Endothelial cell of umbilical vein (primary cell): ENCODE measurements around the gene RUVBL1. TPM values are rescaled to one million over a fixed set of nuclear protein-coding genes. Genes with fewer than 3 reads are reported as not detected.

ENCODE experiments used
- BruUV-seq: library from RNA; stranded (reverse); fragments of 400-500 nt; replicated peaks from 2 replicates; lab custom pipeline; 2021; lab: Mats Ljungman, UMichigan
- CTCF ChIA-PET: fragments of 300-600, 350-600 bp; sonication (Branson Sonifier 250); formaldehyde crosslinking; loops from one replicate; lab custom pipeline; 2021; ENCODE audit warnings: antibody characterized with exemption, inconsistent platforms; lab: Charles Lee
- POLR2A ChIA-PET: fragments of 300-600, 350-600 bp; sonication (Branson Sonifier 250); formaldehyde crosslinking; loops from one replicate; lab custom pipeline; 2021; ENCODE audit warnings: antibody characterized with exemption, inconsistent platforms; lab: Charles Lee
- DNase-seq: peaks from one replicate; pipeline ENCODE4 v3.0.0-alpha.2; 2011; ENCODE audit warnings: low read depth, low spot score
- FAIRE-seq: peaks from 2 replicates; lab custom pipeline; 2011; peaks lifted over from hg19 to GRCh38; lab: Jason Lieb, UNC
- H2AFZ ChIP-seq: 2 replicates; pipeline ENCODE4 v1.6.0; 2012; ENCODE audit warnings: low read depth, low read length, control low read depth, inconsistent platforms
- H3K27ac ChIP-seq: 2 replicates; pipeline ENCODE4 v1.5.1; 2011; ENCODE audit warnings: low read depth, mild to moderate bottlenecking, control low read depth, low read length, moderate library complexity; ENCODE audit not compliant: insufficient read depth
- H3K27me3 ChIP-seq, 2 experiments: 2 replicates each; pipeline versions ENCODE4 v1.6.0 to v1.6.1; 2011; ENCODE audit warnings: low read length in 2 of 2, mixed read lengths in 1 of 2; ENCODE audit not compliant: control insufficient read depth in 2 of 2, insufficient read depth in 2 of 2
- H3K36me3 ChIP-seq, 2 experiments: 2 replicates in 1 of 2; 3 replicates in 1 of 2; pipeline ENCODE4 v1.5.1; 2011; ENCODE audit warnings: low read length in 2 of 2, mild to moderate bottlenecking in 1 of 2, moderate library complexity in 1 of 2; ENCODE audit not compliant: control insufficient read depth in 2 of 2, insufficient read depth in 2 of 2; ENCODE audit errors: extremely low read depth in 1 of 2
- H3K4me1 ChIP-seq: 3 replicates; pipeline ENCODE4 v1.5.1; 2011; ENCODE audit warnings: mild to moderate bottlenecking, low read length; ENCODE audit not compliant: control insufficient read depth, insufficient read depth; ENCODE audit errors: extremely low read depth
- H3K4me2 ChIP-seq: 2 replicates; pipeline ENCODE4 v1.6.1; 2011; ENCODE audit warnings: low read length, control low read depth, mixed read lengths; ENCODE audit not compliant: insufficient read depth
- H3K4me3 ChIP-seq, 3 experiments: fragments of 200-600 bp in 1 of 3; sonication (generic), shearing (Covaris generic) in 1 of 3; replicated peaks in 1 of 3; 2 replicates each; pipeline ENCODE4 v1.5.1; 2011 to 2016; ENCODE audit warnings: control low read depth in 3 of 3, low read length in 3 of 3, mild to moderate bottlenecking in 2 of 3, inconsistent platforms in 1 of 3, low read depth in 1 of 3, moderate library complexity in 1 of 3; ENCODE audit not compliant: insufficient read depth in 1 of 3
- H3K79me2 ChIP-seq: 2 replicates; pipeline ENCODE4 v1.6.0; 2012; ENCODE audit warnings: low read length, inconsistent platforms; ENCODE audit not compliant: control insufficient read depth, insufficient read depth
- H3K9ac ChIP-seq: replicated peaks from 2 replicates; pipeline ENCODE3; 2011; ENCODE audit warnings: low read length, control low read depth; ENCODE audit not compliant: insufficient read depth; ENCODE audit errors: extremely low read depth
- H3K9me1 ChIP-seq: replicated peaks from 3 replicates; pipeline ENCODE4 v1.6.0; 2011; ENCODE audit warnings: mild to moderate bottlenecking, low read length; ENCODE audit not compliant: control insufficient read depth, insufficient read depth; ENCODE audit errors: extremely low read depth
- H3K9me3 ChIP-seq: replicated peaks from 2 replicates; pipeline ENCODE4 v1.5.1; 2012; ENCODE audit warnings: low read length, inconsistent platforms; ENCODE audit not compliant: control insufficient read depth, insufficient read depth
- H4K20me1 ChIP-seq: replicated peaks from 2 replicates; pipeline ENCODE3; 2011; ENCODE audit warnings: mild to moderate bottlenecking, low read length; ENCODE audit not compliant: control insufficient read depth, insufficient read depth; ENCODE audit errors: extremely low read depth
- CTCF ChIP-seq, 2 donors: IDR thresholded peaks; 1 replicate in 1 of 2; 2 replicates in 1 of 2; pipeline ENCODE4 v1.5.1; 2011; ENCODE audit warnings: low read length in 2 of 2, mild to moderate bottlenecking in 2 of 2, moderate library complexity in 2 of 2, control low read depth in 1 of 2, inconsistent platforms in 1 of 2, low read depth in 1 of 2; ENCODE audit not compliant: insufficient read depth in 1 of 2; ENCODE audit errors: extremely low read depth in 1 of 2
- EZH2 ChIP-seq: IDR thresholded peaks from 2 replicates; pipeline ENCODE4 v1.6.1; 2012; ENCODE audit warnings: borderline replicate concordance, low read depth, mild to moderate bottlenecking, moderate library complexity, low read length, inconsistent platforms; ENCODE audit not compliant: severe bottlenecking
- FOS ChIP-seq: IDR thresholded peaks from 2 replicates; pipeline ENCODE4 v1.6.1; 2011; ENCODE audit warnings: mild to moderate bottlenecking, low read length, moderate library complexity, borderline replicate concordance; ENCODE audit not compliant: insufficient read depth
- GATA2 ChIP-seq: IDR thresholded peaks from 2 replicates; pipeline ENCODE4 v1.7.0; 2011; ENCODE audit warnings: low read depth, mild to moderate bottlenecking, moderate library complexity, mixed read lengths, low read length; ENCODE audit not compliant: insufficient read length, insufficient read depth
- JUN ChIP-seq: IDR thresholded peaks from 2 replicates; pipeline ENCODE4 v1.6.1; 2011; ENCODE audit warnings: borderline replicate concordance, low read depth; ENCODE audit not compliant: insufficient read length, insufficient read depth
- MAX ChIP-seq: IDR thresholded peaks from 2 replicates; pipeline ENCODE4 v1.6.1; 2011; ENCODE audit not compliant: insufficient read depth, insufficient read length
- MYC ChIP-seq: IDR thresholded peaks from one replicate; pipeline ENCODE4 v1.6.1; 2011; ENCODE audit warnings: mild to moderate bottlenecking, low read depth, low read length
- POLR2A ChIP-seq: IDR thresholded peaks from 2 replicates; pipeline ENCODE4 v1.6.1; 2012; ENCODE audit warnings: low read depth, mild to moderate bottlenecking, control low read depth, low read length
- POLR2AphosphoS5 ChIP-seq: IDR thresholded peaks from 2 replicates; pipeline ENCODE4 v1.6.1; 2012; ENCODE audit warnings: low read depth, mild to moderate bottlenecking, control low read depth, low read length, moderate library complexity; ENCODE audit not compliant: insufficient read depth
- dilution Hi-C: fragments of 300-500 bp; cut with MboI; formaldehyde crosslinking; loops from one replicate; pipeline ENCODE4 v1.15.0; 2019; ENCODE audit warnings: low sequenced_read_pairs; ENCODE audit not compliant: extremely low pct_ligation_motif_present
- intact Hi-C: fragments of 100-400 bp; cut with micrococcal nuclease; formaldehyde crosslinking; loops from one replicate; pipeline ENCODE4 v1.10.0; 2022
- polyA plus RNA-seq, 4 experiments: library from polyadenylated mRNA; depleted of rRNA in 3 of 4; stranded (reverse) in 3 of 4; unstranded in 1 of 4; fragments of >200 nt; gene quantifications; 2 replicates each; pipeline versions ENCODE4 v1.2.1 to v1.2.3, GENCODE V29; 2011 to 2012; ENCODE audit warnings: missing spikeins in 1 of 4
- total RNA-seq: library from RNA; stranded (reverse); gene quantifications from 2 replicates; pipeline ENCODE4 v1.2.3, GENCODE V29; 2021

The RUVBL1 gene
- total and polyA plus RNA-seq, 2 donors (not counting 3 experiments of a cell fraction or from before 2014, with no cell fraction given), result 52.5 to 58.5 TPM

GRCh38 chr3:128056258-128056657 is 67.4 kb downstream of the RUVBL1 start:
- dilution Hi-C loops (no loop called here), intact Hi-C loops (no loop called here)
- TF ChIP-seq GATA2 (no peak), FOS (no peak), JUN (no peak), POLR2AphosphoS5 (no peak), POLR2A (no peak), MYC (no peak), CTCF (IDR thresholded peaks at IDR 0.05; ENCODE audit: extremely low read depth in 1 of 2, insufficient read depth in 1 of 2, low read depth in 1 of 2, low read length in 2 of 2) (no peak), EZH2 (no peak), MAX (no peak)
- Histone ChIP-seq H3K4me2 (no peak overlapping the region), H3K9ac (no peak overlapping the region), H2AFZ (no peak overlapping the region), H3K79me2 (peaks cover 61% of the 10 kb centered on the region), H3K27me3 (no peaks in the 10 kb centered on the region), H3K4me1 (peaks cover 37% of the 10 kb centered on the region), H3K36me3 (peaks cover 32 to 35% of the 10 kb centered on the region in 2 experiments), H3K9me1 (no peaks in the 10 kb centered on the region), H4K20me1 (peaks cover 9% of the 10 kb centered on the region), H3K4me3 (no peak overlapping the region), H3K27ac (no peak overlapping the region), H3K9me3 (no peaks in the 10 kb centered on the region)
- CTCF ChIA-PET, result interaction anchor here (0.9 to 1.7 kb wide), 5 partner anchors 10 to 481 kb away, joined by 3 to 6 read pairs (median 3); no protein-coding TSS in a partner anchor
- POLR2A ChIA-PET, result no interaction called here
- DNase-seq (no peak), FAIRE-seq (no peak)
- BruUV-seq, result no TSS peak
